Testis (tissue), 3 donors: ENCODE data around the gene MIER2. TPM values are rescaled to one million over a fixed set of nuclear protein-coding genes. Genes with fewer than 3 reads are reported as not detected.

Experiments used
- DNase-seq: peaks from one replicate; pipeline ENCODE4 v3.0.0-alpha.2; 2019
- H3K27ac ChIP-seq, 2 donors: fragments of 200-600 bp; sonication (generic); one replicate each; pipeline ENCODE4 v1.5.1; 2019
- H3K27me3 ChIP-seq: fragments of 200-600 bp; sonication (generic); one replicate; pipeline ENCODE4 v1.5.1; 2019
- H3K36me3 ChIP-seq: fragments of 200-600 bp; sonication (generic); one replicate; pipeline ENCODE4 v1.5.1; 2017; ENCODE audit warnings: low read depth; ENCODE audit errors: missing control alignments
- H3K4me1 ChIP-seq: fragments of 200-600 bp; sonication (generic); one replicate; pipeline ENCODE4 v1.5.1; 2019
- H3K4me3 ChIP-seq, 2 donors: fragments of 200-600 bp; sonication (generic); one replicate each; pipeline ENCODE4 v1.5.1; 2017 to 2019
- H3K9me3 ChIP-seq: fragments of 200-600 bp; sonication (generic); one replicate; pipeline ENCODE4 v1.5.1; 2017
- CTCF ChIP-seq, 3 experiments: fragments of 450-650 bp in 2 of 3; fragments of 200-600 bp in 1 of 3; sonication (generic) in 1 of 3; IDR thresholded peaks; one replicate each; pipeline ENCODE4 v1.5.1; 2016 to 2019; ENCODE audit warnings: antibody characterized with exemption in 3 of 3, mild to moderate bottlenecking in 2 of 3, moderate library complexity in 1 of 3
- POLR2A ChIP-seq: fragments of 450-650 bp; IDR thresholded peaks from one replicate; pipeline ENCODE4 v1.6.1; 2017; ENCODE audit warnings: antibody characterized with exemption, mild to moderate bottlenecking, moderate library complexity
- WGBS, 2 donors: methylation state at CpG; one replicate each; pipeline ENCODE4 v1.1.5; 2018; 5-methylcytosine and 5-hydroxymethylcytosine counted together
- intact Hi-C: fragments of 100-400 bp; cut with DNase I; formaldehyde crosslinking; loops from one replicate; pipeline ENCODE4 v1.15.1; 2023; ENCODE audit warnings: low total_unique reads
- polyA plus RNA-seq: library from polyadenylated mRNA; stranded (reverse); fragments of 350-450 nt; fragmentation: Illumina TruSeq; extraction: RNeasy Lipid Tissue Mini Kit (QIAGEN cat#74804); gene quantifications from one replicate; pipeline ENCODE4 v1.2.3, GENCODE V29; 2014; ENCODE audit warnings: low read depth, low replicate concordance; ENCODE audit not compliant: insufficient read depth
- total RNA-seq, 2 donors: library from RNA; depleted of rRNA; stranded (reverse); fragments of >200 nt; gene quantifications; one replicate each; pipeline ENCODE4 v1.2.3, GENCODE V29; 2016

Gene MIER2
- total and polyA plus RNA-seq, 3 donors from 2014 or later: 47.6 to 64.0 (median 54.6) TPM

- Histone ChIP-seq H3K27ac (no peak overlapping the region), H3K4me1 (no peaks in the 10 kb centered on the region), H3K9me3 (no peaks in the 10 kb centered on the region), H3K4me3 (no peak overlapping the region), H3K27me3 (no peaks in the 10 kb centered on the region), H3K36me3 (no peaks in the 10 kb centered on the region)
- no peak for TF ChIP-seq POLR2A
- TF ChIP-seq CTCF (IDR thresholded peaks at IDR 0.05): no peak
- intact Hi-C loops: no loop called here
- DNase-seq: no peak
- WGBS, 2 donors: 91 to 97% methylated on average over 25 to 47 of the region's 48 CpGs
These were observed 36.0 kb downstream of the MIER2 start for GRCh38 chr19:308471-309205.

- no peak for DNase-seq
- WGBS, 2 donors: 89 to 95% methylated on average over 16 to 21 of the region's 21 CpGs
- Histone ChIP-seq H3K9me3 (no peaks in the 10 kb centered on the region), H3K4me1 (no peaks in the 10 kb centered on the region), H3K36me3 (no peaks in the 10 kb centered on the region), H3K27ac (no peak overlapping the region), H3K27me3 (no peaks in the 10 kb centered on the region), H3K4me3 (no peak overlapping the region)
- intact Hi-C loops: no loop called here
- TF ChIP-seq CTCF (IDR thresholded peaks at IDR 0.05) (no peak), POLR2A (no peak)
These were observed 36.7 kb downstream of the MIER2 start for GRCh38 chr19:307793-308420.

GRCh38 chr19:307111-307531 is 37.5 kb downstream of the MIER2 start:
- no peaks in the 10 kb centered on the region for H3K4me1 ChIP-seq
- no peak overlapping the region for H3K4me3 ChIP-seq
- no peak overlapping the region for H3K27ac ChIP-seq
- no peaks in the 10 kb centered on the region for H3K9me3 ChIP-seq
- intact Hi-C loops: no loop called here
- WGBS, 2 donors: 95 to 100% methylated on average over 1 to 26 of the region's 26 CpGs
- no peaks in the 10 kb centered on the region for H3K36me3 ChIP-seq
- DNase-seq: no peak
- TF ChIP-seq CTCF (IDR thresholded peaks at IDR 0.05) (no peak), POLR2A (no peak)
- H3K27me3 ChIP-seq: no peaks in the 10 kb centered on the region

GRCh38 chr19:306151-306900 is 38.3 kb downstream of the MIER2 start:
- Histone ChIP-seq H3K4me1 (no peaks in the 10 kb centered on the region), H3K27ac (no peak overlapping the region), H3K36me3 (no peaks in the 10 kb centered on the region), H3K4me3 (no peak overlapping the region), H3K27me3 (no peaks in the 10 kb centered on the region), H3K9me3 (no peaks in the 10 kb centered on the region)
- intact Hi-C loops: no loop called here
- WGBS, 2 donors: 90 to 91% methylated on average over 37 to 50 of the region's 50 CpGs
- no peak for DNase-seq
- TF ChIP-seq CTCF (IDR thresholded peaks at IDR 0.05) (no peak), POLR2A (no peak)
